Measurements from ENCODE around the gene ACADS.

GRCh38 chr12:120720234-120720986 is 5.2 kb upstream of the ACADS start:
- TF ChIP-seq CTCF (IDR thresholded peaks at IDR 0.05; ENCODE audit: low read length), result no peak
- TF ChIP-seq EZH2 (IDR thresholded peaks at IDR 0.05; ENCODE audit: borderline replicate concordance, low read length), result no peak
